ENCODE data around the gene DEGS1. TPM values are rescaled to one million over a fixed set of nuclear protein-coding genes. Genes with fewer than 3 reads are reported as not detected.

The DEGS1 gene
- total RNA-seq, 1 experiment from 2014 or later: 59.8 TPM

DNA sequence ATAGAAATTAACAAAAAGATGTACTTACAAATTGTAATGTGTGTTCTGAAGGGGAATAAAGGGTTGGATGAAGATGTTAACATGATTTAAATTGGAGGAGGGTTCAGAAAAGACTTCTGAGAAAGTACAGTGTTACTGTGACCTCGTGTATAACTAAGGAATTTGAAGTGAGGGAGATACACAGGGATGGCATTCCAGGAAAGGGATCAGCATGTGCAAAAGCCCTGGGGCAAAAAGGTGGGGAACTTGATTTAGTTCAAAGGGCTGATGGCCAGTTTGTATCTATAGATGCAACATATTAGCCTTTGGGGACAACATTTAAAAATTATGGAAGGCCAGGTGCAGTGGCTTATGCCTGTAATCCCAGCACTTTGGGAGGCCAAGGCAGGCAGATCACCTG, 33.3 kb upstream of the DEGS1 start:
- no peak overlapping the region for H3K4me2 ChIP-seq (ENCODE audit: insufficient read depth, insufficient read length, low read length)
- H2BK5ac ChIP-seq (ENCODE audit: insufficient read length, low read length): no peak overlapping the region
- H3K79me1 ChIP-seq (ENCODE audit: insufficient read depth, low read depth, low read length, poor library complexity, severe bottlenecking): no peaks in the 10 kb centered on the region
- no peak overlapping the region for H4K91ac ChIP-seq (ENCODE audit: insufficient read length, low read depth, low read length)
- no peaks in the 10 kb centered on the region for H3K4me1 ChIP-seq (ENCODE audit: insufficient read depth, low read length)
- H3K23ac ChIP-seq (ENCODE audit: insufficient read length, low read depth, low read length): no peak overlapping the region
- no peak overlapping the region for H2BK120ac ChIP-seq (ENCODE audit: low read depth, low read length, poor library complexity, severe bottlenecking)
- H3K4me3 Mint-ChIP-seq: no peak overlapping the region
- no peak overlapping the region for H3K18ac ChIP-seq (ENCODE audit: insufficient read length, low read depth, low read length)
- no peak overlapping the region for H4K5ac ChIP-seq (ENCODE audit: insufficient read length, low read depth, low read length)
- no peaks in the 10 kb centered on the region for H3K4me1 Mint-ChIP-seq
- no peaks in the 10 kb centered on the region for H3K27me3 Mint-ChIP-seq (ENCODE audit: low read depth)
- H3K27ac ChIP-seq (ENCODE audit: insufficient read length, low read depth, low read length): no peak overlapping the region
- H3K9me3 Mint-ChIP-seq: no peaks in the 10 kb centered on the region
- H3K23me2 ChIP-seq (ENCODE audit: insufficient read length, low read depth, low read length, poor library complexity, severe bottlenecking): no peaks in the 10 kb centered on the region
- no peak overlapping the region for H2AK5ac ChIP-seq (ENCODE audit: insufficient read length, low read length)
- H3K9ac ChIP-seq (ENCODE audit: extremely low read depth, insufficient read length, low read length): no peak overlapping the region
- no peaks in the 10 kb centered on the region for H3K27me3 ChIP-seq (ENCODE audit: insufficient read depth, low read length)
- no peak overlapping the region for H3T11ph ChIP-seq (ENCODE audit: low read length)
- no peak overlapping the region for H2BK15ac ChIP-seq (ENCODE audit: low read depth, low read length)
- H2BK12ac ChIP-seq (ENCODE audit: insufficient read length, low read depth, low read length): no peak overlapping the region
- no peak overlapping the region for H2BK20ac ChIP-seq (ENCODE audit: low read depth, low read length, poor library complexity, severe bottlenecking)
- no peak overlapping the region for H3K4ac ChIP-seq (ENCODE audit: low read depth, low read length)
- WGBS (ENCODE audit: extremely low coverage, insufficient read length, low lambda C conversion rate): no CpG with 5 or more reads among the region's 1 CpG
- H2AFZ ChIP-seq (ENCODE audit: low read length): no peak overlapping the region
- no peak overlapping the region for H3K14ac ChIP-seq (ENCODE audit: insufficient read depth, low read length)
- peaks cover 7 to 37% (median 15%) of the 10 kb centered on the region in 3 experiments; a peak in 6 of 7 replicates for H3K36me3 Mint-ChIP-seq (ENCODE audit: insufficient read depth in 1 of 3, low read depth in 3 of 3)
- no peak for TF ChIP-seq CTCF (conservative IDR thresholded peaks at IDR 0.05)
- H3K56ac ChIP-seq (ENCODE audit: insufficient read length, low read depth, low read length): no peak overlapping the region
- H3K79me2 ChIP-seq (ENCODE audit: insufficient read depth, low read length): no peaks in the 10 kb centered on the region
- peak overlapping the region in 1 of 3 experiments; percentile 15; a peak in 3 of 7 replicates for H3K27ac Mint-ChIP-seq
- DNase-seq: no peak
- H3K9me3 ChIP-seq (ENCODE audit: control insufficient read depth, low read depth, low read length): no peaks in the 10 kb centered on the region
- no peaks in the 10 kb centered on the region for H4K20me1 ChIP-seq (ENCODE audit: control insufficient read depth, insufficient read depth, insufficient read length)
- no peak overlapping the region for H4K8ac ChIP-seq (replicated peaks; ENCODE audit: insufficient read length, low read depth, low read length)
